ENCODE measurements around the gene POU3F1.

The POU3F1 gene

DNA sequence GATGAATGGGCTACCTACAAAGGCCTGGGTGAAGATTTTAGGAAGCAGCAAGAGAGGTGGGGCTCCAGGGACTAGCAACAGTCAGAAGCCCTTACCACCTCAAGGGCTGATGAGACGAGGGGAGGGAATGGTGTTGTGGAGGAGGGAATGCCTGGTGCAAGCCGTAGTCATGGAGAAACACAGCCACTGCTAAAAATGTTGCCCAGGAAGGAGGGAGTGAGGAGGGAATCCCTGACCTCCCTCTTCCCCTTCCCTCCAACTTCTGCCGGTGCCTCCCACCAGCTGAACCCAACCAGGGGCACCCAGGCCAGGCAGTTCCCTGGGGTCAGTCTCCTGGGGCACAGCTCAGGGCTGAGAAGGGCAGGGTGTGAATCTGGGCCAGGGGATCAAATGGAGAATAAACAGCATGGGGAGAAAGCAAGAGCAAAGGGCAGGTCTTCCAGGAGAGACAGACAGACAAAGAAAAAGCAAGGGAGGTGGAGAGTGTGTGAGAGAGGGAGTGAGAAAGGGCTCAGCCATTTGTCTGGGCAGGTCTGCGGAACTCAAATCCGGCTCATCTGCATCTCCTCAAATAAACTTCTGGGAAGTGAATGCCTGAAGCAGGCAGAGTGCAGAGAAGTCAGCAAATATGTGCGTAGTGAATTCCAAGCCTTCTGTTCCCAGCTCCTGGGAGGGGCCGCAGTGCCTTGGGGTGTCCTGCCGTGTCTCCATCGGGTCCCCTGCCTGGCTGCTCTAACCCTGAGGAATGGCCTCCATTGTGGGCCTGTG is 27.1 kb upstream of the POU3F1 start:
- DNase-seq: no peak

GRCh38 chr1:38072858-38073257 is 26.3 kb upstream of the POU3F1 start:
- no peak for DNase-seq

DNA sequence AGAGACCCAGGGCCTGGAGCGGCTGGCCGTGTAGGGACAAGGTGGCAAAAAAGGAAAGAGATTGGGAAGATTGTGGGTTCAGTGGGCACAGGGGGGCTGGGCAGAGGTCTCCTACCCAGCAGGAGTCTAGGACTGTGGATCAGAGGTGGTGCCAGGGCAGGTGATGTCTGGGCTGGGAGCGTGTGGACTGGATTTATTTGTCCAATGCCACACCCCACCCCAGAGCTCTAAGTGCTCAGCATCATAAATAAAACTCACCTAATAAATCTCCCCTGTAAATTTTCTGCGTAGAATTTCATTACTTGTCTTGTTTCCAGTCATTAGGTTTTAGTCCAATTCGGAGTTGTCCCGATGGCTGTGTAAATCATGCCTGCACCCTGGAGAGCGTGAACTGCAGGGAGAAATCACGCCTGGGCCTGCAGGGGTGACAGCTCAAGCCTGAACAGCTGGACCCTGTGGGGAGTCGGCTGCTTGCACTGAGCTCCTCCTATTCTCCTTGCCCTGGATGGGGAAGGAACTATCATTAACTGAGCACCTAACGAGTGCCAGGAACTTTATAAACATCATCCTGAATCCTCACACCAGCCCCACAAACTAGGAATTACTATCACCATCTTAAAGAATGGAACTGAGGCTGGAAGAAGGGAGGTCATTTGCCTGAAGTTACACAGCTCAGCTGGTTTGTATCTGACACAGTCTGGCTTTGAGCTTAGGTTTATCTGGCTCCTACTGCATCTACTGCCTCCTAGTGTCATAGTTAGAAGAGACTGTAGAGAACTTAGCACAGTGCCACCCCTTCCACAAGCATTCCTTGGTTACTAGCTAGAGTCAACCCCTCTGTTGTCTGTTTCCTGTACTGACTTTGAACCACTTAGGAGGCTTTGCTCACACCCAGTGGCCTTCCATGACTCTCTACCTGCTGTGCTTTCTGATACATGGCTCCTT is 25.0 kb upstream of the POU3F1 start:
- DNase-seq: no peak

GRCh38 chr1:38068980-38069340 is 22.4 kb upstream of the POU3F1 start:
- DNase-seq: no peak

DNA sequence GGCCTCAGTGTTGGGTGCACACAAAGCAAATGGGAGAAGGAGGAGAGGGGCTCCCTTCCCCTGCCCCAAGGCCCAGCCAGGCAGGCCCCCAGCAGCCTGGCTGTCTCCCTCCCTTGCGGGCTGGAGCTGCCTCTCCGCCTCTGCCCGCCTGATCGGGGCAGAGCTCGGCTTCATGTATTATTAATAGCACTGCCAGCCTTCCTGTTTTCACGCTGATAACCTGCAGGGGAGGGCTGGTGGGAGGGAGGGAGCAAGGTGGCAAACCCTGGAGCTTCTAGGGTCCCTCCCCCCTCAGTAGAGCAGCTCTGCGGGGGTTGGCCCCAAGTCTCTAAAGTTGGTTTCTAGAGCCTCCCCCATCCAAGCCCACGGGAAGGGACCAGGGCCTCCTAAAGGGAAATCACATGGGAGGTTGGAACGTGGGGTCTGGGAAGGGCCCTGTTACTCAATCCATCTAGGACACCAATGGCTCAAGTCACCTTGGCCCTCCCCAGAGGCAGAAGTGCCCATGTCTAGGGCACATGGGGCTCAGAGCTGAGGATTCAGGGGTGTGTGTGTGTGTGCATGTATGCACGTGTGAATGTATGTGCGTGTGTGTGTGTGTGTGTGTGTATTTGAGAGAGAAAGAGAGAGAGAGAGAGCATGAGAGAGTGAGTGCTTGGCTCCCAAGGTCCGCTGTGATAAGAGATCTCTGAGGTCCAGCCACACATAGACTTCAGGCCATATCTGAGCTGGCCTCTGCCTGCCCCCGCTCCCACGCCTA is 21.8 kb upstream of the POU3F1 start:
- DNase-seq: no peak

DNA sequence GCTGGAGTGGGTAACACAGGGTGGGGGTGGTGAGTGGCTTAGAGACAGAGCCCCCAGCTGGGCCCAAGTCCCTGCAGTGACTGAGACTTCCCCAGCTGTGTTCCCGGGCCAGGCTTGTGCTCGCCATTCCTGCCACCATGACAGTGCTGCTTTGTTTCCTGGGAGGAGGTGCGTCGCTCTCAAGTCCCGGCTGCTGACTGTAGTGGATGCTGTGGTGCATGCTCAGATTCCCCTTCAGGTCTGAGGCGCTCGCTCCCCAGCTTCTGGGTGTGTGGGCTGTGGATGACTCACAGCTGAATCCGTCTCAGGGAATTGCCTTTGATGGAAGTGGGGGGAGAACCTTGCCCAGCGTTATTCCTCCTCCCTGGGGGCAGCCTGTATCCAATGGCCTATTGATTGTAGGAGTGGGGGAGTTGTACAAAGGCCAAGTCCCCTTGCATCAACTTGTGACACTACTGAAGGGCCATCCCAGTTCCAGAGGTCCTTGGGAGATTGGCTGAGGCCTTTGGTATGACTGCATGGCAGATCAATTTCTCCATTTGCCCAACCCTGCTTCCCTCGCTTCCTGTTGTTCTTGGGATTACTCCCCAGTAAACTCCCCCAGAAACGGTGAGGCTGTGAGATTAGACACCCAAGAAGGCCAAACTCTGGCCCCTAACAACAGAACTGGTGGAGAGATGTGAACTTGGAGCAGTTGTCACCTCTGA is 17.8 kb upstream of the POU3F1 start:
- no peak for DNase-seq

DNA sequence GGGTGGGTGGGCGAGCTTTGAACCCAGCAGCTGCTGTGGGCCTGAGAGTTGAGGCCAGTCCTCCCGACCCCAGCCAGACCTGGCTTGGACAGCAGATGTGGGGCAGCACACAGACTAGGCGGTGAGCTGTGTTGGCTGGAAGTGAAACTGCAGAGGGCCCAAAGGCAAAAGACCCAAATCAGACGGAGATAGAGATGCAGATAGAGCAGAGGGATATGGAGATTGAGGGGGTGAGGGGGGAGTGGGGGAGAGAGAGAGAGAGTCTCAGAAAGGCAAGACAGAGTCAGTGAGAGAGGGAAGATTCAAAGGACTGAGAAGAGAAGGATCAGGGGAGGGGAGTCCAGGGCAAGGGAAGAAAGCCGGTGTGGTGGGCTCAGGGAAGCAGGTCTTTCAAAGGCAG is 17.0 kb upstream of the POU3F1 start:
- DNase-seq: no peak

- no peak for DNase-seq
Measured at GRCh38 chr1:38062361-38063288, 16.0 kb upstream of the POU3F1 start.

GRCh38 chr1:38061883-38062328 is 15.3 kb upstream of the POU3F1 start:
- no peak for DNase-seq

- DNase-seq: no peak
Measured at GRCh38 chr1:38061290-38061689, 14.7 kb upstream of the POU3F1 start.

GRCh38 chr1:38060498-38060897 is 13.9 kb upstream of the POU3F1 start:
- DNase-seq: no peak

DNA sequence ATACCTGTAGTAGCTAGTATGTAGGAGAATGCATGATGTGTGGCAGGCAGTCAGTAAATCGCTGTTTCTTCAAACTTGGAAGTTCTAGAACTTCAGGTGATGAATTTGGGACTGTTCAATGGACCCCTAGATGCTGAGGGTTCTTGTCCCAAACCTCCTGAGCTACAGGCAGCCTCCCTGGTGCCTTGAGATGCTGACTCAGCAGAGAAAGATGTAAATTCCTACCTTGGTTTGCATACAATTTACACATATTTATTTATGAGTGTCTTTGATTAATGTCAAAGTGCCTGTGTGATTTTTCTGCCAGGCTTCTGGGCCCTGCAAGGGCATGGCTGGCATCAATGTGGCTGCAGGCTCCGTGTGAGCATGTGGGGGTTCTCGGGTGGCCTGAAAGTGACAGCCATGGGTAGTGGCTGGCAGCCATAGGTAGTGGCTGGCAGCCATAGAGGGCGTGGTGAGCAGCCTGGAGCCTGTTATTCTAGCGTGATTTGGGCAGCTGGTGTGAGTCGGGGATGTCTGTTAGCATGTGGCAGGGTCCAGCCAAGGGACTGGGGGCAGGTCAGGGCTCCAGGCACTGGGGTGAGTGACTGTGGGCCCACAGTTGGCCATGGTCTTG is 13.2 kb upstream of the POU3F1 start:
- no peak for DNase-seq

DNA sequence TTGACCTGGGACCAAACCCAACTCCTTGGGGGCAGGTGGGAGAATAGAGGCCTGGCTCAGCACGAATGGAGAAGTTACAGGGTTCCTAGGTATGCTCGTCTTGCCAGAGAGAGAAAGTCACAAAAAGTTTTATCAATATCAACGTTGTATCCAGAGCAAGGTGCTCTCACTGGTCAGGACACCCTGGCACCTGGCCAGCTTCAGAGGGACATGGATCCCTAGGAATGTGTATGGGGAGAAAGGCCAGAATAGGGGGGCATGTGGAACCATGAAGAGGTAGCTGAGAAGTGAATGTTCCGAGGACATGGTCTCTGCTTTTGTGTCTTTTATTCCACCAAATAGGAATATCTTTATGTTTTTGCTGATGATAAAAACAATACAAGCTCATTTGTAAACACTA is 9.4 kb upstream of the POU3F1 start:
- DNase-seq: no peak

DNA sequence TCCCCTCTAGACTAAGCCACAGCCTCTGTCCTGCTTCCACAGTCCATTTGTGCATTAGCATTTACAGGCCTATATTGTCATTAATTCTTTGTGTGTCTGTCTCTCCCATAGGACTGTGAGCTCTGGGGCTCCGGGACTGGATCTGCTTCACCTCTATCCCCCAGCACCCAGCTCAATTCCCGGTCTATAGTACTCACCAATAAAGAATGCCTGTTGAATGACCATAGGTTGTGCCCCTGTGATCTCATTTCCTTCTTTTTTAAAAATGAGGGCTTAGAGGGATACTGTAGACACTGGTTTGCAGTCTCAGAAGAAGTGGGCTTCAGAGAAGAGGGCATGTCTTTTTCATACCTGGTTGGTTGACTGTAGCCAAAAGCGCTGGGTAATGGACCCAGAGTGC is 8.8 kb upstream of the POU3F1 start:
- DNase-seq: no peak

- no peak for DNase-seq
Measured at GRCh38 chr1:38053416-38054091, 7.0 kb upstream of the POU3F1 start.

DNA sequence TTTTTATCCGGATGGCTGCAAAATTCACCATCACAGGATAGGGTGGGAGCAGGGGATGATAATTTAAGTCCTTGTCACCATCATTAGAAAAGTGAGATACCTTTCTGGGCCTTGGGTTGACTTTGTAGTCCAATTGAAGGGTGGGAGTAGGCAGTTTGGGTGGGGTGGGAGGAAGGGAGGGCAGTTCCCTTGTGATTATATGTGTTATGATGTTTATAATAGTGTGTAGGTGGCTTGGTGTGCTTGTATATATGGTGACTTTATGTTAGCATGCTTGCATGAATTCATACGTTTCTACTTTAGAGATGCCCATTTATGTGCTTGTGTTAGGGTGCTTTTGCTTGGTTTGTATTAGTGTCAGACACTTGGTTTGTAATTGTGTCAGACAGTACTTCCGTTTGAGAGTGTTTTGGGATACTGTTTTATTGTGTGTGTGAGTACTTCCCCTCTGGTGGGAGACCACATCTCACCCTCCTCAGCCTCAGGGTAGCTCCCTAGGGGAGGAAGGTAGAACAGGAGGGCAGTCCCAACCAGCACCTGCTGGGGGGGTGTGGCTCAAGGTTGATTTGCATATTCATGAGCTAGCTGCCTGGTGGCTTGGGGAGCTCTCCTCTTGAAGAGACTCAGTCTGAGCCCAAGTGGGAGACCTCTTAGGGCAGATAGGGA is 6.3 kb upstream of the POU3F1 start:
- no peak for DNase-seq

GRCh38 chr1:38051079-38051543 is 4.5 kb upstream of the POU3F1 start:
- no peak for DNase-seq

DNA sequence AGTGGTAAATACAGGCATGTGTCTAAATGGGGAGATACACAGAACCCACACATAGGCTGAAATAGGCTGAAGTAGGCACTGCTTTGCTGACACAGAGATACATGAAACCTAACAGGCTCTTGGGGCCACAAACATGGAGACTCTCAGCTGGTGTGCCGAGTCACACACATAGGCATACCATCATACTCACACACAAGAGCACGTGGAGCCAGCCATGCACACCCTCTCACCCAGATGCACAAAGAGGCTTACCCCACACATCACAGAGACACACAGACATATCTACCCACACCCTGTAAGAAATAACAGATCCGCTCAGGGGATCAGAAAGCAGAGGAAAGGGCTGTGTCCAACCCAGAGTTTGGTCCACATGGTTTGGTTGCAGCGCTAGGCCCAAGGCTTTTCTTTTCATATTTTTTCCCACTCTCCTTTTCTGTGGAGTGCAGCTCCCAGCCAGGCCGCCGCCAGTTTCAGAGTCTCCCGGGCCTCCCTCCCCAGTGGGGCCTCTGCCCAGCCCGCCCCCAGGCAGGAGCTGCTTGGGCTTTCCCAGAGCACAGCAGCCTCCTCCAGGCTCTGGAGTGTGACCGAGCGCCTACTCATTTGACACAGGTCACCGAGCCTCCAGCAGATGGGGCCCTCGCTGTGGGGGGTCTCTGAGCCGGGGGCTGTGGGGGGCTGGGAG is 3.9 kb upstream of the POU3F1 start:
- no peak for DNase-seq

DNA sequence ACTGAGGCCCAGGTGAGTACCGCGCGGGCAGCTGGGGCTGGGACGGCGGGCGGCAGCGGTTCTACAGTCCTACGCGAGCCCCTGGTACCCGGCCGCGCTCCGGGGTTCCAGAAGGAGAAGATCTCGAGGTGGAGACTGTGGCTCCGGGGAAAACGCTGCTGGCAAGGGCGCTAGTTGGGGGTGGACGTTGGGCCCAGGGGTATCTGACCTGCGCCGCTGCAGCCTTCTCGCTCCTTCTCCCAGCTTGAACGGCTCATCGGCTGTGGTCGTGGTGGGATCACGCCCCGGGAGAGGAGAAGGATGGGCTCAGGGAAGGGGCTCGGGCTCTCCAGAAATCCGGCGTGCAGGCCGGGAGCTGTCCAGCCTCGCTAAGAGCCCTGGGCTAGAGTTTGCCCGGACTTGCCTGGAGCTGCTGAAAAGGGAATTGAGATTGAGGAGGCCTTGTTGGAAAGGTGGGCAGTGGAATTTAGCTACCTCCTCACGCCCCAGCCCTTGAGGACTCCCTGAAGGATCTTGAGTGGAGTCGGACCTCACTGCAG is 1.1 kb upstream of the POU3F1 start:
- DNase-seq: no peak
